GM19035 (cell line): ENCODE data around the gene ART3.

Source experiments
- ATAC-seq: cut with Tn5 transposase; IDR thresholded peaks from one replicate; pipeline ENCODE4 v1.9.1; 2021; ENCODE audit not compliant: unreplicated experiment

Gene ART3

DNA sequence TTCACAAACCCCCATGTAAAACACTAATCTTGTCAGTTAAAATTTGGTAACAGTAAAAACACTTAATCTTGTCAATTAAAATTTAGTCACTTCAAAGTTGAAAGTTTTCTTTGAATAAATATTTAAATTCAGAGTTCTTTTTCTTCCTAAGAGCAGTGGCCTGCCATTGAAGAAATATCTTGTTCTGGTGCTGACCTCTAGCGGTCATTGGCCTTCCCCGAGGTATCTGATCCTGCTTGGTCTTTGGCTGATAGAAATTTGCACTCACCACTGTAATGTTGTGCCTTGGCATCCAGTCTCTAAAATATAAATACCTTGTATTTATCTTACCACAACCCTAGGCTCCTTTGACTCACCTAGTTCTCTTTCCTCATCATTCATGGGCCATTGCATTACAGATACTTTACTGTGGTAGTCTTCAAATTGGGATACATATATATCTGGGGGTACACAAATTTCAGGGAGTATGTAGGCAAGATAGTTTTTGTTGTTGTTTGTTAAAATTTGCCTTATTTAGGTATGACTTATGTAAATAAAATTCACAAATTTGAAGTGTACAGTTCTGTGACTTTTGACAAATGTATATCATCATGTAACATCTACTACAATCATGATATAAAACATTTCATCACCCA, 6.7 kb upstream of the ART3 start:
- no peak for ATAC-seq

DNA sequence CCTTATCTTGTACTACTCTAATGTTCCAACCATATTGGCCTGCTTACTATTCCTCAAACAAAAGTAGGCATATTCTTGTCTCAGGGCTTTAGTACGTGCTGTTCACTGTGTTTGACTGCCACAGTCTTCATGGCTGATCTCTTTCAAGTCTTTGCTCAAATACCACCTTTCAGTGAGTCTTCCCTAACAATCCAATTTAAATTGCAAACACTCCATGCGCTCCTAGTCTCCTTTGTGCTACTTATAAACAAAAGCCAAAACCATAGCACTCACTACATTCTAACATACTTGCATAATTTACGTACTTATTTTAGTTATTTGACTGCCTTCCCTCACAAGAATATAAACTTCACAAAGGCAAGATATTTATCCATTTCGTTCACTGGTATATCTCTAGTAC, 1.7 kb upstream of the ART3 start:
- ATAC-seq = no peak

DNA sequence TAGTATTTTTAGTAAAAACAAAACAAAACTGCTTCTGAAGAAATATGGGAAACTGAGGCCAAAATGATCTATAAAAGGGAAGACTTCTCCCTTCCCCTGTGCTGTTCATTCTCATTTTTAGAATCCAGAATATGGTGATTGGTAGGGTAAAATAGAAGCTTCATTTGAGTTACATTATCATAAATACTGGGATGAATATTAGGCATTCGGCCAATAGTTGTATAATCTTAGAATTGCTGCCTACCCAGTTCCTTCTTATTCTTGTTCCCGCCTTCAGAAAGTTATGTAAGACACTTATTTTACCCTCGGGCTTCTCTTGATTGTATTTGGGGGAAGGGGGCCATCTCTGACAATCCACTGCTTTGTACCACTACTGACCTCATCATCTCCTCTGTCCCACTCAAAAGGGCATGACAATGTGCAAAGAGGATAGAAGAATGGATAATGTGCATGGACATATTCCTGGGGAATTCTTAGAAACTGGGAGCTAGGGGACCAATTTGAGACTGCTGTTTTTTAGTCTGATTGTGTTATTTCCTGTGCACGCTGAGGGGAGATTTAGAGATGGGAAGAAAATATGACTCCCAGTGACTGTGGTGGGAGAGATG, 588 bp downstream of the ART3 start:
- no peak for ATAC-seq

DNA sequence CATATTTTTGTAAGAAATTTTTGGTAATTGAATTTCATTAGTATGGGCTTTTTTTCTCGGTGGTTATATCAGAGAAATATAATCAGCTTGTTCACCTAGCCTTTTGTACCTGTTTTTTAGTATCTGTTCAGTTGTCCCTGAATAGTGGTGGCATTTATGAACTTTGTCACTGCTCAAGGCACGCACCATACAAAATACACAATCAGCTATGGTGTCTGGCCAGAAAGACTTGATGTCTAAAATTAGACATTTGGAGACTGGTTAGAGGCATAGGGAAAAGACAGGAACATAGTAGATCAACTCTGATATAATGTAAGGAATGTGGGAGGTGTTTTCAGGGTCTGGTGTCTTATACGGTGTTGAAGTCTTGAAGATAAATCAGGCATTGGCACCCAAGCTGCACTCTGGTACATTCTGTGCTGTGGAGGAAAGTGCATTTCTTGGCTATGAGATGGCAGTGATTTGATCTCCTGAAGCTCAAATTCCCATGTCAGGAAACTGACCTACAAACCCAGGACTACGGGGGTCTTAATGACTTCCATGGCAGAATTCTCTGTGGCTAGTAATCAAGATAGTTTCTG, 3.6 kb downstream of the ART3 start:
- no peak for ATAC-seq

DNA sequence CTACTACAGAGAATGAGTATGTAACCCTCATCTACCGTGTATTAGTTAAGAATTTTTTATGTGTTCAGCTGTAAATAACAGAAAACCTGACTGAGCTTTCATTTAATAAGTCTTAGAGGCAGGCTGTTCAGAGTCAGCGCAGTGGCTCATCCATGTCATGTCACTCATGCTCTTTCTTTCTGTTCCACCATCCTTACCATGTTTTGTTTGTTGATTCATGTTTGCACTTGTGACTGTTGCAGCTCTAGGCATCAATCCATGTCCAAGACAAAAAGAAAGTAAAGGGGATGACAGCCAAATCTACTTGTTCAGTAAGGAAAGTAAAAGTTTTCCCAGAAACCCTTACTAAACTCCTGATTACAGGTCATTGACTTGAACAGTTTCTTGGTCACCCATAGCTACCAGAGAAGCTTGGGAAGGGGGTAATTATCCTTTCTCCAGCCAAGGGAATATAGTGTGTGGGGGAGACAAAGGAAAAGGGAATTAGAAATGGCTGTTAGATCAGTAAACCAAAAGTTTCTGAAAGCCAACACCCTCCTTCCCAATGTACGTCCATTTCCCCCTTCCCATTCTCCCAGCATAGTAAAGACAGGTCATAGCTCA, 9.0 kb downstream of the ART3 start:
- no peak for ATAC-seq

DNA sequence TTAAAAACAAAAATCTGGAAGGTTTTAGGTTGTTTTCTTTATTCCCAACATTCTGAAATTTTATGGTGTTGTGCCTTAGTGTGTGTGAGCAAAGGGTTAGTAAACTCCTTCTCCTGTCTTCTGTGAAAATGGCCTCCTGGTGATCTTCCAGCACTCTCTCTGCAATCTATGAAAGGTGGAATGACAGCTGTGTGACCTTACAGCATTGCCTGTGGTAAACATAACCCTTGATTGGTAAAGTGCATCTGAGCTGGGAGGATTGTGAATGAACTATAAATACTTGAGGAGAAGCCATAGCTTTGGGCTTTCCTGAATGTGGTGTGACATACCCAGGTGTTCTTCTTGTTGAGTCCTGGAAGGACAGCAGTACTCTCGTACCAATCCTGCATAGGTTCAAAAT, 10.0 kb downstream of the ART3 start:
- no peak for ATAC-seq

DNA sequence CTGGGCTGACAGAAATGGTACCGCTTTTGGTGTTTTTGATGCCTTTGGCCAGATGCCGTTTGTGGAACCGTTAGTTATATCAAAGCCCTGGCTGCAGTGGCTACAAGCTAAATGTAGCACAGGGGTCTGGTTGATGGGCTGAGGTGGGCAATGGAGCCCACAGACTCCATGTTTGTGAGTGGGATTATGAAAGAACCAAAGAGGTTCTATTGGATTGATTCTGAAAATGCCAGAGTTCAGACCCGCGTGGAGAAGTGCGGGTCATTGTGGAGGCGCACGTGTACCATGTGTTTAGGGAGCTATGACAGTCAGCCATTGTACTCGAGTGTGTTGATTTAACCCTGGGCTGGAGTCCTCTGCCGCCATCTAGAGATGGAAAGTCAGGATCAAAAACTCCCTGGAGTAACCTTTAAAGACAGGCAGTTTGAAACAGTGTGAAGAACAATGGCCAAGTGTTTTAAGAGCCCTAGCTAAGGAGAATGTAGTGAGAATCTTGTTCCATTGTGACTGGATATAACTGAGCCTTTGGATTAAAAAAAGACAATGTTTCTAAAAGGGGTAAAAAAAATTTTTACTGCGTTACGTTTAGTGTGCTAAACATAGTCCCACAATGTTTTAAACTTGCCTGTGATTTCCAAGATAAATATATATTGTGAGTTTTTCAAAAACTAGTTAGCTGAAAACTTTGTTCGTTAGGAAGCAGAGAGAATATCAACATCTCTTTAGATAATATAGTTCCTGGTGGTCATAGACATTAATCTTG, 12.7 kb downstream of the ART3 start:
- no peak for ATAC-seq

DNA sequence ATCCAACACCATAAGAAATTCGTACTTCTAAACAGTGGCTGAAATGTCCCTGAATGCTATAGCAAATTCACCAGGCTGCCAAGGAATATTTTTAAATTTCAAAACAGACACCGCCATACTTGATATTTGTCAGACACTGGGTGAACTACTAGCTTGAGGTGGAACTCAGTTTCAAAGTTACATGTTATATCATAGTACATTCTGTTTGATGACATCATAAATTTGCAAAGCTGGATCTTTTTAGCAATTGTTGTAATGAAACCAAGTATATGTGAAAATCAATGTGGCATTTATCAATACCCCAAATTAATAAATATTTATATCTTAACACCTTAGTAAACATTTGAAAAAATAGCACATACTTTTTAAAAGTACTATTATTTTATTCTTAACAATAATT, 14.2 kb downstream of the ART3 start:
- ATAC-seq = no peak

DNA sequence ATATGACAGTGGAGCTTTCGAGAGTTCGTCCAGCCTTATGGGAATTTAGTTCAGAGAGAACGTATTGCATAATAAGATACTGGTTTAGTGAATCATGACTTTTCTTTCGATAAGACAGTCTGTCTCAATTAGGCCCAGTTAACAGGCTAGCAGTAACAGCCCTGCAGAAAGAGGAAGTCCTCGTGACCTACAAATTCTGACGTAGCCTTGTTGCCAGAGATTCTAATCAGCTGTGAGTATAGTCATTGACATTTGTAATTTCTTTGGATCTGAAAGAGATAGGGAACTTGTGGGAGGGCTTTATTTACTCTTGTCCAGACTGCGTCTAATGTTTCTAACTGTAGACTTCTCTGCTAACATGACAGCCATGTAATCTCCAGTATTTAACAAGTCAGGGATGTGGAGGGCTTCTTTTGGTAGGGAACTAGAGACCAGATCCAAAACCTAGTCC, 15.8 kb downstream of the ART3 start:
- peak; percentile 55 for ATAC-seq

DNA sequence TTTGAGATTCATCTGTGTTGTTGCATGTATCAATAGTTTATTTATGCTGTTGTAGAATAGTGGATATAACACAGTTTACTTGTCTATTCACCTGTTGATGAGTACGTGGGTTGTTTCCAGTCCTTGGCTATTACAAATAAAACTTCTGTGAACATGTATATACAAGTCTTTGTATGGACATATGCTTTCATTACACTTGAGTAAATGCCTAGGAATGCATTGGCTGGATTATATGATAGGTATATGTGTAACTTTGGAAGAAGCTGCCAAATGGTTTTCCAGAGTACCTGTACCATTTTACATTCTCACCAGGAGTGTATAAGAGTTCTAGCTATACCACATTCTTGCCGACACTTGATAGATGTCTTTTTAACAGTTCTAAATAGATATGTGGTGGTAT, 16.5 kb downstream of the ART3 start:
- ATAC-seq = no peak

DNA sequence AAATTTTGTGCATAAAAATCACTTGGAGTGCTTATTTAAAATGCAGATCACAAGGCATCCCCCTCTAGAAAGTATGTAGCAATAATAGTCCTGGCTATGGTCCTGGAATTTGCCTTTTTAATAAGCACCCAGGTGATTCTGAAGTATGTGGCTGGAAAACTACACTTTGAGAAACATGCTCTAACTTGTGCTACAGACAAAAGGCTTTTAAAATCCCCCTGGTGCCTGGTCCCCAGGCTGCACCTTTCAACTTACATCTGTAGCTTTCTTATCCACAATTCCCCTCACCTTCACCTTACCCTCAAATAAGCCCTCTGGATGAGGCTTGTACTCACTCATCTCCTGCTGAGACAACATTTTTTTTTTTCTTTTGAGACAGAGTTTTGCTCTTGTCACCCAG, 21.1 kb downstream of the ART3 start:
- no peak for ATAC-seq

DNA sequence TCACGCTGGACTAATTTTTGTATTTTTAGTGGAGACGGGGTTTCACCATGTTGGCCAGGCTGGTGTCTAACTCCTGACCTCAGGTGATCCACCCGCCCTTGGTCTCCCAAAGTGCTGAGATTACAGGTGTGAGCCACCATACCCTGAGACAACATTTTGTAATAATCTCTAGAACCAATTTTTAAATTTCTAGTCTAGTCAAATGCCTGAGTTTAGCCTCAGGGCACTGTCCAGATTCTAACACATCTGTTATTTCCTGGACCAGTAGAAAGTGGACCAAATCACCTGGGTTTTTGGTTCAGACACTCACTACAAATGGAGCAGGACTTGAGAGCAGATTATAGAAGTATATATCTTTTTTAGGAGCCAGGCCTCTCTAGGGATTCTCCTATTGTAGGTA, 21.6 kb downstream of the ART3 start:
- ATAC-seq = no peak

DNA sequence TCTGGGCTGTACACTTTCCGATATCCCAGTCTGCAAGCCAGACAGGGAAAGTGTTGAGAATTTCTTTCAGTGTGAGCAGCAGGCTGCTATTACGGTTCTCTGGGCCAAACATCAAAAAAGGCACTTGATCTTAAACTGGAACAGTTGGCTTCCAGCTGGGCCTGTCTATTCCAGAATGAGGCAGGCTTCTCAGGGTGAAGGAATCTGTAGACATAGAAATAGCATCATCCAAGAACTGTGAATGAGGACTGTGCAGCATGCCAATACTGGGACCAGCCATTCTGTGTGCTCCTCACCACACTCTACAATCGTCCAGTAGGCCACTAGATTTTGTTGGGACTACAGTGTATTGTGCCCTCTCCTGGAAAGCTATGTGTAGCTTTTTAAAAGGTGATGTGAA, 31.1 kb downstream of the ART3 start:
- no peak for ATAC-seq

DNA sequence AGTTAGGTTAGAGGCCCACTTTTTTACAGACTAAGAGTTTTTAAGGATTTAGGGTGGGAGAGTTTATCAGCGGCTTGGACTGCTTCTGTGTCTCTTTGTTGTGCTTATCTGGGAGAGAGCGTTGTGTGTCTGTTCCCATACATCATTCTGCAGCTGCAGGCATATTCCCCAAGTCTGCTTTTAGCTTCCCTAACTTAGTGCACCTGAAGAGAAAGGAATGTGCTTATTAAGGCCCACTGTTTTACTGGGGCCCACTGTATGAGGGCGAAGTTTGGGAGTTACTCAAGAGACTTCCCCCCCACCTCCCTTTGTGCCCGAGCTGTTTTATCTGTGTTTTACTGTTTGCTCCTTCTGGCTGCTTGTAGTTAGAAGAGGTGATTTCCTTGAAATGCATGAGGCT, 31.9 kb downstream of the ART3 start:
- no peak for ATAC-seq

DNA sequence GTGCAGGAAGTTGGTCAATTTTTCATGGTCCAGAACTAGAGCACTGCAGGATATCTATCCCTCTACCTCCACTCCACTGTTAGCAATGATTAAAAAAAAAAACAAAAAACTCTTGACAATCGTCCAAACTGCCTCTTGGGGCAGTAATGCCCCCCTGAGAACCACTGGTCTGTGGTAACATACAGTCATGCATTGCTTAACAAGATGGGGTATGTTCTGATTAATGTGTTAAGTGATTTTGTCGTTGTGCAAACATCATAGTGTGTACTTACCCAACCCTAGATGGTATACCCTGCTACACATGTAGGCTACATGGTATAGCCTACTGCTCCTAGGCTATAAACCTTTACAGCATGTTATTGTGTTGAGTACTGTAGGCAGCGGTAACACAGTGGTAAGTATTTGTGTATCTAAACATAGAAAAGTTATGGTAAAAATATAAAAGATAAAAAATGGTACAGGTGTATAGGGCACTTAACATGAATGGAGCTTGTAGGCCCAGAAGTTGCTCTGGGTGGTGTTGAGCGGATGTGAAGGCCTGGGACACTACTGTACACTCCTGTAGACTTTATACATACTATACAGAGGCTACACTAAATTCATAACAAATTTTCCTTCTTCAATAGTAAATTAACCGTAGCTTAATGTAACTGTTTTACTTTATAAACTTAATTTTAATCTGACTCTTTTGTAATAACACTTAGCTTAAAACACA, 34.1 kb downstream of the ART3 start:
- ATAC-seq = no peak

DNA sequence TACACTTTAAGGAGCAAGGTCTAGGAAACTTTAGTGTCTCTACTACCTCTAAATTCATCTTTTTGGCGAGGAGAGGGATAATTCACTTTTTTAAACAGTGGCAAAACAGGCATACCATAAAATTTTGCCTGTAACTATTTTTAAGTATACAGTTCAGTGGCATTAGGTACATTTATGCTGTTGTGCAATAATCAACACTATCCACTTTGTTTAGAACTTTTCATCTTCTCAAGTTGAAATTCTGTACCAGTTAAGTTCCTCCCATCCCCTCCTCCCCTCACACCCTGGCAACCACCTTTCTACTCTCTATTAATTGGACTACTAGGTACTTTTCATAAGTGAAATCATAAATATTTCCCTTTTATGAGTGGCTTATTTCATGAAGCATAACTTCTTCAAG, 42.3 kb downstream of the ART3 start:
- ATAC-seq = no peak

DNA sequence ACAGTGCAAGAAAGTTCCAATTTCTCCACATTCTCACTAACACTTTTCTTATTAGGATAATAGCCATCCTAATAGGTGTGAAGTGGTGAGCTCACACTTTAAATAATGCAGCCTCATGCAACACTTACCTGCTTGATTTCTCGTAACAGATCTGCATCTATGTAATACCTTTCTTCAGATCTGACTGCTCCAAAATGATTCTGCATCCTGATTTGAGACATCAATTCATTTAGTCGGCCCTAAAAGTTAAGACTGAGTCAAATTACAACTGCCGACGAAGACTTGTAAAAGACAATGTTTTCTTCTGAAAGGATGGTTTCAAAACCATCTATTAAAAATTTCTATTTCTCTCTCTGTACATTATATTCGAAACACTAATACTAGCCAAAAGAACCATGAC, 43.0 kb downstream of the ART3 start:
- ATAC-seq = no peak

DNA sequence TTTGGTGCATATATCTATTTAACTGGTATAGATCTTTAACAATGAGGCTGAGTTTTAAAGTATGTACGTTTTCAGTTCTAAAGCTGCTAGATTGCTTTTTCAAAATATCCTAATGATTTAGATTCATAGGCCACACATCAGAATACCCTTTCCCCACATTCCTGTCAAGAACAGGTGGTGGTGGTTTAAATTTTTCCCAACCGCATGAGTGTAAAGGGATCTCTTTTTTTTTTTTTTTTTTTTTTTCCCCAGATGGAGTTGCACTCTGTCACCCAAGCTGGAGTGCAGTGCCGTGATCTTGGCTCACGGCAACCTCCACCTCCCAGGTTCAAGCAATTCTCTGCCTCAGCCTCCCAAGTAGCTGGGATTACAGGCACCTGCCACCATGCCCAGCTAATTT, 45.7 kb downstream of the ART3 start:
- no peak for ATAC-seq

DNA sequence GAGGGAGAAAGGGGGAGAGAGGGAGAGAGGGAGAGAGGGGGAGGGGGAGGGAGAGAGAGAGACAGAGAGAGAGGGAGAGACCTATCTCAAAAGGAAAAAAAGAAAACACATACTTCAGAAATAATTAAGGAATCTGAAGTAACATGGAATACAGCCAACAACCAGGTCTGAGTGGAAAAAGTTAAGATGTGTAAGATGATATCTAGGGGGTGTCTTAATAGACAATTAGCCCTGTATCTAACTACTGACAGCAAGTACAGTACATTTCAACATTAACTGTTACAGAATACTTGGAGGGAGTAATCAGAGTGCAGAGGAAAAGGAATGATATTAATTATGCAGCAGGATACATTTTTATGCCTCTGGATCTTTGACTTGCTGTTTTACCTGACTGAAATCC, 51.3 kb downstream of the ART3 start:
- no peak for ATAC-seq

DNA sequence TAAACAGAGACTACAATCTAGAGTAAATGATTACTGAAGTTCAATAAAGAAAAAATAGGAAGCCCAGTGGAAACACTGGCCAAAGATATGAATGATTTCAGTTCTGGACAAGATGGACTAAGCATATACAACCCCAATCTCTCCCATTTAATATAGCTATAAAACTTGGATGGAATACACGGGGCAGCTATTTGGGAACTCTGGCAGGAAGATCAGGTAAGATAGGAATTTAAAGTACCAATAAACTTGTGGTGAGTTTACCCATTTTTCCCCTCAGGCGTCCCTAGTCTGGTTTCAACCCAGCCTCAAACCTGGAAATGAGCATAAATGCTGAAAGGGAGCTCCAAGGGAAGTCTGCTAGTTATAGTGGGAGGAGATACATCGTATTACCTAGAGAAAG, 53.2 kb downstream of the ART3 start:
- no peak for ATAC-seq

DNA sequence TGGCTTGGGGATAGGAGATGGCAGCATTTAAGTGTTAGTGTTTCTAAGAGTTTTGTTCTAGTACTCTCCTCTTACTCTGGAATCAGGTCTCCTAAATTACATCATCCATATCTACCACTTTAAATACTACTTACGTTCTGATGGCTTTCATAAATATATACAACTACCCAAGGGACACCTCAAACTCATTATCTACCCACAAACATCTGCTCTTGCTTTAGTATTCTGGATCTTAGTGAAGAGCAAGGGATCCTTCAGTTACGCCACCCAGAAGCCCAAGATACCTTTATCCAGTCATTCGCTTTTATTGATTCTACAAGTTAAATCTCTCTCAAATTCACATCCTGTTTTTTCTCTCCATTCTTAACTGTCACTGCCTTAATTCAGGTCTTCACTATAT, 66.7 kb downstream of the ART3 start:
- no peak for ATAC-seq
